Lower leg skin (tissue), 3 donors: ENCODE measurements around the gene MYO9B.

Source experiments
- CTCF ChIP-seq, 3 donors: fragments of 450-650 bp; IDR thresholded peaks; one replicate each; pipeline ENCODE4 v1.5.1; 2016; ENCODE audit warnings: antibody characterized with exemption in 3 of 3, mild to moderate bottlenecking in 3 of 3, moderate library complexity in 2 of 3
- POLR2A ChIP-seq, 2 donors: fragments of 450-650 bp; IDR thresholded peaks; one replicate each; pipeline ENCODE4 v1.6.1; 2016 to 2017; ENCODE audit warnings: antibody characterized with exemption in 2 of 2, mild to moderate bottlenecking in 1 of 2, moderate library complexity in 1 of 2

- TF ChIP-seq CTCF (IDR thresholded peaks at IDR 0.05) (no peak), POLR2A (IDR thresholded peaks at IDR 0.05) (no peak)
Measured at GRCh38 chr19:17086120-17086519, 10.5 kb downstream of the MYO9B start.
